GM18505 (cell line): ENCODE measurements around the gene HOXB2.

Experiments used
- ATAC-seq: cut with Tn5 transposase; IDR thresholded peaks from one replicate; pipeline ENCODE4 v1.9.1; 2021; ENCODE audit not compliant: unreplicated experiment
- POLR2A ChIP-seq: IDR thresholded peaks from 4 replicates; pipeline ENCODE4 v1.6.1; 2011; ENCODE audit warnings: borderline replicate concordance; ENCODE audit not compliant: insufficient read depth, insufficient read length; ENCODE audit errors: extremely low read depth

The HOXB2 gene

GRCh38 chr17:48498164-48498850 lies 46.6 kb downstream of the HOXB2 start:
- no peak for ATAC-seq
- no peak for TF ChIP-seq POLR2A

- TF ChIP-seq POLR2A: no peak
- ATAC-seq: no peak
Measured at GRCh38 chr17:48497103-48497502, 47.8 kb downstream of the HOXB2 start.

- TF ChIP-seq POLR2A: no peak
- no peak for ATAC-seq
Measured at GRCh38 chr17:48494335-48494734, 50.6 kb downstream of the HOXB2 start.
